Measurements from ENCODE around the gene PRXL2A.
A peak's percentile ranks its signal among the peaks of the same experiment; 100 is the strongest.
"Not testable (repeated sequence)": the region's sequence is repeated elsewhere in the genome, so short reads cannot be mapped to it uniquely, and the experiment has no call there.

PRXL2A gene

GRCh38 chr10:80408242-80409101 is at the start of gene PRXL2A:
Gene PRXL2A, plus strand, starts transcription at chr10:80408551. Its CDS starts 11,917 bp downstream, at chr10:80420468.
- peak within 1 kb of the TSS; percentile 90 for H3K27ac ChIP-seq
- 0 out of 2 replicates have a peak, but pooled peaks have one; percentile 8 for TF ChIP-seq CTCF (conservative IDR thresholded peaks at IDR 0.05)

DNA sequence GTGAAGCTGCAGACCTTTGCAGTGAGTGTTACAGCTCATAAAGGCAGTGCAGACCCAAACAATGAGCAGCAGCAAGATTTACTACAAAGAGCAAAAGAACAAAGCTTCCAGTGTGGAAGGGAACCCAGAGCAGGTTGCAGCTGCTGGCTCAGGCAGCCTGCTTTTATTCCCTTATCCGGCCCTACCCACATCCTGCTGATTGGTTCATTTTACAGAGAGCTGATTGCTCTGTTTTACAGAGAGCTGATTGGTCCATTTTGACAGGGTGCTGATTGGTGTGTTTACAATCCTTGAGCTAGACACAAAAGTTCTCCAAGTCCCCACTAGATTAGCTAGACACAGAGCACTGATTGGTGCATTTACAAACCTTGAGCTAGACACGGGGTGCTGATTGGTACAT is 49.4 kb upstream of the PRXL2A start:
- not testable (repeated sequence) for H3K27ac ChIP-seq

GRCh38 chr10:80359644-80360043 is 48.7 kb upstream of the PRXL2A start:
- H3K27ac ChIP-seq = no peak overlapping the region
- TF ChIP-seq CTCF (conservative IDR thresholded peaks at IDR 0.05) = no peak

- H3K27ac ChIP-seq = no peak overlapping the region
- TF ChIP-seq CTCF (conservative IDR thresholded peaks at IDR 0.05) = no peak
Measured at GRCh38 chr10:80365510-80365909, 42.8 kb upstream of the PRXL2A start.

GRCh38 chr10:80371467-80371866 is 36.9 kb upstream of the PRXL2A start:
- no peak overlapping the region for H3K27ac ChIP-seq
- no peak for TF ChIP-seq CTCF (conservative IDR thresholded peaks at IDR 0.05)

DNA sequence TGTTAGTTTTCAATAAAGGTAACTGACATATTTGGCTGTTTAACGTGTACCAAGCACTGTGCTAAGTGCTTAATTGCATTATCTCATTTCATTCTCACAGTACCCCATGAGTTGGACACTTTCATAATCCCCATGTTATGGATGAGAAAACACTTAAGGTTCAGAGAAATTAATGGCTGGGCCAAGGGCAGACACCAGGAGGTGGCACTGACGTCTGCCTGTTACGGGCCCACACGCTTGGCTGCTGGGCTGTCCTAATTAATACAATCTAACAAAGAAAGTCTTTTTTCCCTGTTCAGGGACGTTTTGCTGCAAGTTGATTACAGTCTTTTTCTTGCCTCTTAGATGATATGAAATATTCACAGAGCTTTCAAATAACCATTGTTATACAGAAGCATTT is 35.7 kb upstream of the PRXL2A start:
- no peak for TF ChIP-seq CTCF (conservative IDR thresholded peaks at IDR 0.05)
- no peak overlapping the region for H3K27ac ChIP-seq

DNA sequence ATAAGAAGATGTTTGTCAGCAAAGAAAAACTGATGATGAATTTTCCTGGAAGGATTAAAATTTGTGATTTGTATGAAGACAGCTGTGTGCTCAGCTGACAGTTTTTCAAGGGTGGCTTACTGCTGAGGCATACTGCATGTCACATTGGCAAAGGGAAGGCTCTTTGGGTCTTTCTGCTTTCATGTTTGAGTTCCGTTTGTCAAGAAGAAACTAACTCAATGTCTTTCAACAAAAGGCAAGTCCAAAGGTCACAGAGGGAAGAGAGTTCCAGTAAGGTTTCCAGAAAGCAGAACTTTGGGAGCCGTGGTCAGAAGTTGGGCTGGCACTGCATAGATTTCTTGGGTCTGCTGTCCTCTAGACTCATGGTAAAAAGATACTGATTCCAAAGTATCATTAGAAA is 34.8 kb upstream of the PRXL2A start:
- no peak for TF ChIP-seq CTCF (conservative IDR thresholded peaks at IDR 0.05)
- H3K27ac ChIP-seq = no peak overlapping the region

DNA sequence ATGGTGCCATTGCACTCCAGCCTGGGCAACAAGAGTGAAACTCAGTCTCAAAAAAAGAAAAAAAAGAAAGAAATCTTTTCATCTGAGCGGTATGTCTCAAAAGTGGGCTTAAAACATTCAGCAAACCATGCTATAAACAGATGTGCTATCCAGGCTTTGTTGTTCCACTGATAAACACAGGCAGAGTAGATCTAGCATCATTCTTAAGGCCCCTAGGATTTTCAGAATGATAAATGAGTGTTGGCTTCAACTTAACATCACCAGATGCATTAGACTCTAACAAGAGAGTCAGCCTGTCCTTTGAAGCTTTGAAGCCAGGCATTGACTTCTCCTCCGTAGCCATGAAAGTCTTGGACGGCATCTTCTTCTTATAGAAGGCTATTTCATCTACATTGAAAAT is 28.6 kb upstream of the PRXL2A start:
- H3K27ac ChIP-seq = no peak overlapping the region
- no peak for TF ChIP-seq CTCF (conservative IDR thresholded peaks at IDR 0.05)

Measured in VCaP (cell line).